GM19455 (cell line): ENCODE measurements around the gene PLEKHG4B.
"Not testable (repeated sequence)": the region's sequence is repeated elsewhere in the genome, so short reads cannot be mapped to it uniquely, and the experiment has no call there.

Experiments used
- ATAC-seq: cut with Tn5 transposase; IDR thresholded peaks from one replicate; pipeline ENCODE4 v1.9.1; 2021; ENCODE audit not compliant: unreplicated experiment

The PLEKHG4B gene

GRCh38 chr5:218457-219291 is 126.7 kb downstream of the PLEKHG4B start:
- peak; percentile 28 for ATAC-seq

GRCh38 chr5:219460-219863 is 127.5 kb downstream of the PLEKHG4B start:
- ATAC-seq: no peak

GRCh38 chr5:219991-220390 is 128.0 kb downstream of the PLEKHG4B start:
- ATAC-seq: no peak

- ATAC-seq: not testable (repeated sequence)
Measured at GRCh38 chr5:222951-223715, 131.2 kb downstream of the PLEKHG4B start.

- no peak for ATAC-seq
Measured at GRCh38 chr5:223791-224190, 131.8 kb downstream of the PLEKHG4B start.

- ATAC-seq: no peak
Measured at GRCh38 chr5:225334-225733, 133.4 kb downstream of the PLEKHG4B start.

GRCh38 chr5:227375-227774 is 135.4 kb downstream of the PLEKHG4B start:
- ATAC-seq: not testable (repeated sequence)

GRCh38 chr5:228886-229285 is 136.9 kb downstream of the PLEKHG4B start:
- ATAC-seq: no peak

GRCh38 chr5:230711-231110 is 138.7 kb downstream of the PLEKHG4B start:
- no peak for ATAC-seq

GRCh38 chr5:231661-232060 is 139.7 kb downstream of the PLEKHG4B start:
- ATAC-seq: no peak

- ATAC-seq: not testable (repeated sequence)
Measured at GRCh38 chr5:233426-233825, 141.5 kb downstream of the PLEKHG4B start.

GRCh38 chr5:234450-234849 is 142.5 kb downstream of the PLEKHG4B start:
- ATAC-seq: no peak

- not testable (repeated sequence) for ATAC-seq
Measured at GRCh38 chr5:235527-235926, 143.6 kb downstream of the PLEKHG4B start.

- ATAC-seq: not testable (repeated sequence)
Measured at GRCh38 chr5:237931-238330, 146.0 kb downstream of the PLEKHG4B start.
